MM.1S (cell line): ENCODE results near the gene KIAA0319L.
"Not testable (repeated sequence)": the region's sequence is repeated elsewhere in the genome, so short reads cannot be mapped to it uniquely, and the experiment has no call there.

Source experiments
- DNase-seq: peaks from one replicate; pipeline ENCODE4 v3.0.0-alpha.2; 2015
- H2AFZ ChIP-seq: fragments of 300-600 bp; sonication (generic); 2 replicates; pipeline ENCODE4 v1.6.0; 2016; ENCODE audit warnings: antibody characterized with exemption, low read length
- H3F3A ChIP-seq: fragments of 300-600 bp; sonication (generic); 2 replicates; pipeline ENCODE4 v1.6.1; 2016; ENCODE audit warnings: mild to moderate bottlenecking, antibody characterized with exemption, low read length, moderate library complexity, mixed read lengths; ENCODE audit not compliant: insufficient read depth
- H3K27ac ChIP-seq: fragments of 300-600 bp; sonication (generic); 2 replicates; pipeline ENCODE4 v1.5.1; 2016; ENCODE audit warnings: mild to moderate bottlenecking, low read length
- H3K27me3 ChIP-seq: fragments of 300-600 bp; sonication (generic); replicated peaks from 2 replicates; pipeline ENCODE4 v1.6.0; 2016; ENCODE audit warnings: low read length; ENCODE audit not compliant: insufficient read depth
- H3K36me3 ChIP-seq: fragments of 300-600 bp; sonication (generic); replicated peaks from 2 replicates; pipeline ENCODE4 v1.6.1; 2016; ENCODE audit warnings: mild to moderate bottlenecking, low read length, mixed read lengths; ENCODE audit not compliant: insufficient read depth
- H3K4me1 ChIP-seq: fragments of 300-600 bp; sonication (generic); 2 replicates; pipeline ENCODE4 v1.6.1; 2016; ENCODE audit warnings: low read length, mixed read lengths
- H3K4me2 ChIP-seq: fragments of 300-600 bp; sonication (generic); 2 replicates; pipeline ENCODE4 v1.6.0; 2016; ENCODE audit warnings: low read depth, low read length
- H3K4me3 ChIP-seq: fragments of 300-600 bp; sonication (generic); 2 replicates; pipeline ENCODE4 v1.5.1; 2016; ENCODE audit warnings: low read length, mixed read lengths
- H3K79me2 ChIP-seq: fragments of 300-600 bp; sonication (generic); 2 replicates; pipeline ENCODE4 v1.6.1; 2016; ENCODE audit warnings: mixed run types, low read length, mixed read lengths
- H3K9ac ChIP-seq: fragments of 300-600 bp; sonication (generic); 2 replicates; pipeline ENCODE4 v1.6.1; 2016; ENCODE audit warnings: low read length, mixed read lengths
- H3K9me2 ChIP-seq: fragments of 300-600 bp; sonication (generic); replicated peaks from 2 replicates; pipeline ENCODE4 v1.6.1; 2016; ENCODE audit warnings: mild to moderate bottlenecking, low read length, mixed read lengths; ENCODE audit not compliant: insufficient read depth
- H3K9me3 ChIP-seq: fragments of 300-600 bp; sonication (generic); replicated peaks from 2 replicates; pipeline ENCODE4 v1.6.1; 2016; ENCODE audit warnings: mild to moderate bottlenecking, low read length, mixed read lengths; ENCODE audit not compliant: insufficient read depth
- H4K20me1 ChIP-seq: fragments of 300-600 bp; sonication (generic); 2 replicates; pipeline ENCODE4 v1.6.1; 2016; ENCODE audit warnings: mild to moderate bottlenecking, low read length, moderate library complexity, mixed read lengths; ENCODE audit not compliant: insufficient read depth
- CTCF ChIP-seq: fragments of 300-600 bp; sonication (generic); IDR thresholded peaks from 2 replicates; pipeline ENCODE4 v1.5.1; 2016; ENCODE audit warnings: antibody characterized with exemption, low read length, mixed read lengths
- EZH2 ChIP-seq: fragments of 300-600 bp; sonication (generic); optimal IDR thresholded peaks from 2 replicates; pipeline ENCODE3; 2017; ENCODE audit warnings: low read depth, mild to moderate bottlenecking, antibody characterized with exemption, low read length, mixed read lengths
- EZH2phosphoT487 ChIP-seq: fragments of 300-600 bp; sonication (generic); IDR thresholded peaks from 2 replicates; pipeline ENCODE4 v1.6.1; 2018; ENCODE audit warnings: antibody characterized with exemption, low read length

Gene KIAA0319L

GRCh38 chr1:35475356-35475755 lies 81.8 kb downstream of the KIAA0319L start:
- no peak overlapping the region for H3K27ac ChIP-seq
- H3K9ac ChIP-seq = no peak overlapping the region
- H3K27me3 ChIP-seq = no peaks in the 10 kb centered on the region
- DNase-seq = no peak
- no peak overlapping the region for H3K4me3 ChIP-seq
- H4K20me1 ChIP-seq = no peaks in the 10 kb centered on the region
- H3K36me3 ChIP-seq = no peaks in the 10 kb centered on the region
- H2AFZ ChIP-seq = no peak overlapping the region
- no peaks in the 10 kb centered on the region for H3F3A ChIP-seq
- no peak overlapping the region for H3K4me2 ChIP-seq
- no peaks in the 10 kb centered on the region for H3K4me1 ChIP-seq
- H3K9me3 ChIP-seq = no peaks in the 10 kb centered on the region
- no peak for TF ChIP-seq EZH2
- TF ChIP-seq CTCF = no peak
- TF ChIP-seq EZH2phosphoT487 = no peak
- no peaks in the 10 kb centered on the region for H3K9me2 ChIP-seq
- no peaks in the 10 kb centered on the region for H3K79me2 ChIP-seq

GRCh38 chr1:35473216-35473615 lies 84.0 kb downstream of the KIAA0319L start:
- H3K79me2 ChIP-seq, H3K4me1 ChIP-seq, H3K36me3 ChIP-seq, H3K9me2 ChIP-seq, H3F3A ChIP-seq, H4K20me1 ChIP-seq, H3K27ac ChIP-seq, H2AFZ ChIP-seq, H3K9me3 ChIP-seq, H3K9ac ChIP-seq, H3K4me3 ChIP-seq, H3K4me2 ChIP-seq, DNase-seq, H3K27me3 ChIP-seq: not testable (repeated sequence)

GRCh38 chr1:35470977-35471613 lies 86.1 kb downstream of the KIAA0319L start:
- no peaks in the 10 kb centered on the region for H3K9me3 ChIP-seq
- no peaks in the 10 kb centered on the region for H3K9me2 ChIP-seq
- no peak overlapping the region for H2AFZ ChIP-seq
- DNase-seq = no peak
- no peaks in the 10 kb centered on the region for H4K20me1 ChIP-seq
- H3K27me3 ChIP-seq = no peaks in the 10 kb centered on the region
- H3K4me3 ChIP-seq = no peak overlapping the region
- H3K79me2 ChIP-seq = no peaks in the 10 kb centered on the region
- H3K4me1 ChIP-seq = no peaks in the 10 kb centered on the region
- H3K9ac ChIP-seq = no peak overlapping the region
- H3K4me2 ChIP-seq = no peak overlapping the region
- no peak for TF ChIP-seq CTCF
- no peak for TF ChIP-seq EZH2phosphoT487
- TF ChIP-seq EZH2 = no peak
- no peak overlapping the region for H3K27ac ChIP-seq
- no peaks in the 10 kb centered on the region for H3K36me3 ChIP-seq
- H3F3A ChIP-seq = no peaks in the 10 kb centered on the region

GRCh38 chr1:35466120-35466519 lies 91.1 kb downstream of the KIAA0319L start:
- H3K4me1 ChIP-seq = peaks cover 11% of the 10 kb centered on the region
- no peaks in the 10 kb centered on the region for H3K9me3 ChIP-seq
- H3K27me3 ChIP-seq = no peaks in the 10 kb centered on the region
- no peak overlapping the region for H3K9ac ChIP-seq
- peaks cover 5% of the 10 kb centered on the region; the same call in 1 of the 2 replicates for H3F3A ChIP-seq
- H3K79me2 ChIP-seq = no peaks in the 10 kb centered on the region
- DNase-seq = no peak
- no peaks in the 10 kb centered on the region for H3K9me2 ChIP-seq
- H3K4me3 ChIP-seq = no peak overlapping the region
- no peaks in the 10 kb centered on the region for H3K36me3 ChIP-seq
- TF ChIP-seq CTCF (no peak), EZH2 (no peak), EZH2phosphoT487 (no peak)
- H3K4me2 ChIP-seq = no peak overlapping the region
- no peak overlapping the region for H3K27ac ChIP-seq
- no peaks in the 10 kb centered on the region for H4K20me1 ChIP-seq
- no peak overlapping the region for H2AFZ ChIP-seq

GRCh38 chr1:35463749-35464148 lies 93.5 kb downstream of the KIAA0319L start:
- not testable (repeated sequence) for H3K36me3 ChIP-seq, H3K4me2 ChIP-seq, H3K4me3 ChIP-seq, H3K9me2 ChIP-seq, H2AFZ ChIP-seq, H3F3A ChIP-seq, H3K9ac ChIP-seq, H3K9me3 ChIP-seq, H3K27ac ChIP-seq, H3K79me2 ChIP-seq, H3K27me3 ChIP-seq, DNase-seq, H4K20me1 ChIP-seq
- peaks cover 11% of the 10 kb centered on the region for H3K4me1 ChIP-seq
